Keratinocyte (primary cell): ENCODE data around the gene MPND. TPM values are rescaled to one million over a fixed set of nuclear protein-coding genes. Genes with fewer than 3 reads are reported as not detected.

Experiments
- DNase-seq: peaks from one replicate; pipeline ENCODE4 v3.0.0-alpha.2; 2011; ENCODE audit warnings: low read depth, missing footprints, low spot score
- FAIRE-seq: peaks from 2 replicates; lab custom pipeline; 2011; peaks lifted over from hg19 to GRCh38; lab: Jason Lieb, UNC
- H2AFZ ChIP-seq: 2 replicates; pipeline ENCODE4 v1.6.0; 2012; ENCODE audit warnings: low read length, control low read depth, inconsistent platforms; ENCODE audit not compliant: control insufficient read depth
- H3K27ac ChIP-seq: 2 replicates; pipeline ENCODE4 v1.5.1; 2011; ENCODE audit warnings: low read length; ENCODE audit not compliant: control insufficient read depth, insufficient read depth
- H3K27me3 ChIP-seq: 3 replicates; pipeline ENCODE4 v1.6.0; 2011; ENCODE audit warnings: low read length; ENCODE audit not compliant: control insufficient read depth, insufficient read depth; ENCODE audit errors: extremely low read depth
- H3K36me3 ChIP-seq, 2 experiments: 2 replicates in 1 of 2; 3 replicates in 1 of 2; pipeline ENCODE4 v1.5.1; 2011; ENCODE audit warnings: low read length in 2 of 2, mild to moderate bottlenecking in 1 of 2; ENCODE audit not compliant: control insufficient read depth in 2 of 2, insufficient read depth in 2 of 2; ENCODE audit errors: extremely low read depth in 1 of 2
- H3K4me1 ChIP-seq: 3 replicates; pipeline ENCODE4 v1.5.1; 2011; ENCODE audit warnings: low read length; ENCODE audit not compliant: control insufficient read depth, insufficient read depth; ENCODE audit errors: extremely low read depth
- H3K4me2 ChIP-seq: 3 replicates; pipeline ENCODE4 v1.6.0; 2011; ENCODE audit warnings: low read depth, low read length; ENCODE audit not compliant: control insufficient read depth, insufficient read depth; ENCODE audit errors: extremely low read depth
- H3K4me3 ChIP-seq, 3 experiments: fragments of 200-600 bp in 1 of 3; sonication (generic) in 1 of 3; 2 replicates in 2 of 3; 3 replicates in 1 of 3; pipeline ENCODE4 v1.5.1; 2011 to 2016; ENCODE audit warnings: low read length in 3 of 3, mild to moderate bottlenecking in 3 of 3, control low read depth in 2 of 3, inconsistent platforms in 1 of 3, low read depth in 1 of 3, mixed read lengths in 1 of 3, mixed run types in 1 of 3, moderate library complexity in 1 of 3; ENCODE audit not compliant: control insufficient read depth in 2 of 3, insufficient read depth in 2 of 3; ENCODE audit errors: extremely low read depth in 1 of 3
- H3K79me2 ChIP-seq: 2 replicates; pipeline ENCODE4 v1.6.0; 2012; ENCODE audit warnings: low read length; ENCODE audit not compliant: control insufficient read depth, insufficient read depth
- H3K9ac ChIP-seq: 3 replicates; pipeline ENCODE4 v1.6.0; 2011; ENCODE audit warnings: low read length; ENCODE audit not compliant: control insufficient read depth, insufficient read depth; ENCODE audit errors: extremely low read depth
- H3K9me1 ChIP-seq: 3 replicates; pipeline ENCODE4 v1.6.0; 2011; ENCODE audit warnings: low read length; ENCODE audit not compliant: control insufficient read depth, insufficient read depth; ENCODE audit errors: extremely low read depth
- H3K9me3 ChIP-seq: 2 replicates; pipeline ENCODE4 v1.5.1; 2012; ENCODE audit warnings: low read depth, low read length; ENCODE audit not compliant: control insufficient read depth
- H4K20me1 ChIP-seq: 3 replicates; pipeline ENCODE4 v1.6.0; 2011; ENCODE audit warnings: low read length; ENCODE audit not compliant: control insufficient read depth, insufficient read depth; ENCODE audit errors: extremely low read depth
- CTCF ChIP-seq, 3 experiments: IDR thresholded peaks in 1 of 3; conservative IDR thresholded peaks in 1 of 3; optimal IDR thresholded peaks in 1 of 3; 2 replicates in 2 of 3; 3 replicates in 1 of 3; pipeline versions ENCODE3 to v1.5.1; 2011; ENCODE audit warnings: low read length in 3 of 3, mild to moderate bottlenecking in 3 of 3, moderate library complexity in 2 of 3, control low read depth in 1 of 3, inconsistent platforms in 1 of 3; ENCODE audit not compliant: insufficient read depth in 2 of 3; ENCODE audit errors: extremely low read depth in 1 of 3
- EZH2 ChIP-seq: IDR thresholded peaks from one replicate; pipeline ENCODE4 v1.6.1; 2012; ENCODE audit warnings: inconsistent platforms, mild to moderate bottlenecking, low read length, moderate library complexity
- dilution Hi-C: fragments of 300-500 bp; cut with MboI; formaldehyde crosslinking; loops from one replicate; pipeline ENCODE4 v1.7.0; 2020; ENCODE audit warnings: low sequenced_read_pairs; ENCODE audit not compliant: extremely low pct_ligation_motif_present
- polyA plus RNA-seq, 5 experiments: library from polyadenylated mRNA; depleted of rRNA in 3 of 5; stranded (reverse) in 3 of 5; stranded (forward) in 1 of 5; unstranded in 1 of 5; fragments of >200 nt; gene quantifications; 1 replicate in 1 of 5; 2 replicates in 3 of 5; 3 replicates in 1 of 5; pipeline versions ENCODE4 v1.2.1 to v1.2.3, GENCODE V29; 2011 to 2012; ENCODE audit warnings: missing spikeins in 2 of 5, low read depth in 1 of 5, low replicate concordance in 1 of 5

Gene MPND
- polyA plus RNA-seq, 1 donor (not counting 4 experiments of a cell fraction or from before 2014, with no cell fraction given), result 4.2 TPM

- Histone ChIP-seq H3K27me3 (no peaks in the 10 kb centered on the region), H3K4me2 (no peak overlapping the region), H3K27ac (no peak overlapping the region), H3K36me3 (peaks cover 0 to 2% of the 10 kb centered on the region in 2 experiments), H2AFZ (no peak overlapping the region), H3K79me2 (no peaks in the 10 kb centered on the region), H3K4me1 (no peaks in the 10 kb centered on the region), H3K9me3 (no peaks in the 10 kb centered on the region), H3K9ac (no peak overlapping the region), H4K20me1 (no peaks in the 10 kb centered on the region), H3K4me3 (no peak overlapping the region), H3K9me1 (no peaks in the 10 kb centered on the region)
- no peak for FAIRE-seq
- DNase-seq, result no peak
- no peak for TF ChIP-seq CTCF (optimal IDR thresholded peaks at IDR 0.05 in 1 of 3, IDR thresholded peaks at IDR 0.05 in 1 of 3, conservative IDR thresholded peaks at IDR 0.05 in 1 of 3; ENCODE audit: extremely low read depth in 1 of 3, insufficient read depth in 2 of 3, low read length in 3 of 3)
- TF ChIP-seq EZH2, result no peak
- dilution Hi-C loops, result no loop called here
These were observed 7.4 kb downstream of the MPND start for GRCh38 chr19:4350726-4351125.

GRCh38 chr19:4352701-4353121 lies 9.3 kb downstream of the MPND start:
- Histone ChIP-seq H3K36me3 (no peaks in the 10 kb centered on the region), H3K79me2 (no peaks in the 10 kb centered on the region), H3K27me3 (no peaks in the 10 kb centered on the region), H3K4me3 (no peak overlapping the region), H3K9me3 (no peaks in the 10 kb centered on the region), H3K9ac (no peak overlapping the region), H3K9me1 (no peaks in the 10 kb centered on the region), H2AFZ (no peak overlapping the region), H3K27ac (no peak overlapping the region), H4K20me1 (no peaks in the 10 kb centered on the region), H3K4me2 (no peak overlapping the region), H3K4me1 (no peaks in the 10 kb centered on the region)
- no peak for FAIRE-seq
- dilution Hi-C loops, result no loop called here
- no peak for DNase-seq
- TF ChIP-seq EZH2, result no peak
- peak; percentile 73 to 74 (median 74) for TF ChIP-seq CTCF (optimal IDR thresholded peaks at IDR 0.05 in 1 of 3, IDR thresholded peaks at IDR 0.05 in 1 of 3, conservative IDR thresholded peaks at IDR 0.05 in 1 of 3; ENCODE audit: extremely low read depth in 1 of 3, insufficient read depth in 2 of 3, low read length in 3 of 3)
